ENCODE measurements around the gene CARMIL3. TPM values are rescaled to one million over a fixed set of nuclear protein-coding genes. Genes with fewer than 3 reads are reported as not detected.

CARMIL3 gene
- total RNA-seq, 1 experiment from 2014 or later, result under 0.01 TPM

- no peak for DNase-seq (ENCODE audit: low read depth)
These were observed 63.8 kb downstream of the CARMIL3 start for GRCh38 chr14:24115422-24116127.

GRCh38 chr14:24116128-24116814, 64.5 kb downstream of the CARMIL3 start:
- no peak for DNase-seq (ENCODE audit: low read depth)

GRCh38 chr14:24117179-24117578, 65.4 kb downstream of the CARMIL3 start:
- no peak for DNase-seq (ENCODE audit: low read depth)

Other genes with a start within 250 kb of the CARMIL3 start
- gene DHRS4, start 98.2 kb upstream of the CARMIL3 start, total RNA-seq (2014; rRNA removed), result 42.1 and 50.6 TPM in 2 replicates
- 6.2 and 10.3 TPM in 2 replicates for gene DHRS4L2, start 63.1 kb upstream of the CARMIL3 start, total RNA-seq (2014; rRNA removed)
- gene CPNE6, start 19.6 kb downstream of the CARMIL3 start, total RNA-seq (2014; rRNA removed), result not detected in 2 replicates
- gene PCK2, start 42.3 kb downstream of the CARMIL3 start, total RNA-seq (2014; rRNA removed), result 5.1 and 9.4 TPM in 2 replicates
- 52.8 and 64.6 TPM in 2 replicates for gene DCAF11, start 62.8 kb downstream of the CARMIL3 start, total RNA-seq (2014; rRNA removed)
- gene NRL, start 62.9 kb downstream of the CARMIL3 start, total RNA-seq (2014; rRNA removed), result 1.6 and 3.0 TPM in 2 replicates
- 8.0 and 12.9 TPM in 2 replicates for gene FITM1, start 78.7 kb downstream of the CARMIL3 start, total RNA-seq (2014; rRNA removed)
- 90.0 and 143 TPM in 2 replicates for gene PSME1, start 84.2 kb downstream of the CARMIL3 start, total RNA-seq (2014; rRNA removed)
- 25.2 and 25.6 TPM in 2 replicates for gene EMC9, start 89.6 kb downstream of the CARMIL3 start, total RNA-seq (2014; rRNA removed)
- gene PSME2, start 94.6 kb downstream of the CARMIL3 start, total RNA-seq (2014; rRNA removed), result 48.4 and 81.9 TPM in 2 replicates
- gene RNF31, start 95.5 kb downstream of the CARMIL3 start, total RNA-seq (2014; rRNA removed), result 44.2 and 82.1 TPM in 2 replicates
- gene IRF9, start 109.3 kb downstream of the CARMIL3 start, total RNA-seq (2014; rRNA removed), result 43.3 and 70.1 TPM in 2 replicates
- 1.6 and 5.5 TPM in 2 replicates for gene REC8, start 120.1 kb downstream of the CARMIL3 start, total RNA-seq (2014; rRNA removed)
- gene IPO4, start 136.8 kb downstream of the CARMIL3 start, total RNA-seq (2014; rRNA removed), result 75.0 and 87.9 TPM in 2 replicates
- 84.2 and 85.8 TPM in 2 replicates for gene TM9SF1, start 143.4 kb downstream of the CARMIL3 start, total RNA-seq (2014; rRNA removed)
- gene TSSK4, start 153.7 kb downstream of the CARMIL3 start, total RNA-seq (2014; rRNA removed), result not detected in 2 replicates
- 48.6 and 54.1 TPM in 2 replicates for gene CHMP4A, start 161.5 kb downstream of the CARMIL3 start, total RNA-seq (2014; rRNA removed)
- gene MDP1, start 164.1 kb downstream of the CARMIL3 start, total RNA-seq (2014; rRNA removed), result 16.6 and 18.5 TPM in 2 replicates
- gene NEDD8, start 180.4 kb downstream of the CARMIL3 start, total RNA-seq (2014; rRNA removed), result 260 and 318 TPM in 2 replicates
- 83.1 and 87.8 TPM in 2 replicates for gene GMPR2, start 180.9 kb downstream of the CARMIL3 start, total RNA-seq (2014; rRNA removed)
- gene TINF2, start 190.6 kb downstream of the CARMIL3 start, total RNA-seq (2014; rRNA removed), result 55.9 and 56.6 TPM in 2 replicates
- 0.38 and 2.5 TPM in 2 replicates for gene TGM1, start 211.2 kb downstream of the CARMIL3 start, total RNA-seq (2014; rRNA removed)
- 29.0 and 29.4 TPM in 2 replicates for gene RABGGTA, start 219.6 kb downstream of the CARMIL3 start, total RNA-seq (2014; rRNA removed)
- gene DHRS1, start 247.8 kb downstream of the CARMIL3 start, total RNA-seq (2014; rRNA removed), result 14.4 and 16.1 TPM in 2 replicates
- 23.0 and 23.7 TPM in 2 replicates for gene NOP9, start 247.8 kb downstream of the CARMIL3 start, total RNA-seq (2014; rRNA removed)

Measured in LHCN-M2 (cell line).